Caco-2 (cell line): ENCODE data around the gene HNRNPM. TPM values are rescaled to one million over a fixed set of nuclear protein-coding genes. Genes with fewer than 3 reads are reported as not detected.

Experiments used
- BruUV-seq: library from RNA; stranded (reverse); fragments of 400-500 nt; replicated peaks from 2 replicates; lab custom pipeline; 2021; lab: Mats Ljungman, UMichigan
- CTCF ChIA-PET: fragments of 300-600 bp; sonication (Branson Sonifier 250); formaldehyde crosslinking; loops from one replicate; lab custom pipeline; 2022; ENCODE audit warnings: antibody characterized with exemption; lab: Charles Lee
- POLR2A ChIA-PET: fragments of 300-600 bp; sonication (Branson Sonifier 250); formaldehyde crosslinking; loops from one replicate; lab custom pipeline; 2022; ENCODE audit warnings: antibody characterized with exemption; lab: Charles Lee
- DNase-seq, 2 experiments: peaks; one replicate each; pipeline versions ENCODE4 v3.0.0 to v3.0.0-alpha.2; 2020 to 2022
- H3K27me3 ChIP-seq: replicated peaks from 2 replicates; pipeline ENCODE4 v1.6.0; 2011; ENCODE audit warnings: low read length; ENCODE audit not compliant: control insufficient read depth, insufficient read depth
- H3K36me3 ChIP-seq: 2 replicates; pipeline ENCODE4 v1.5.1; 2011; ENCODE audit warnings: low read length; ENCODE audit not compliant: control insufficient read depth, insufficient read depth
- H3K4me1 ChIP-seq: fragments of 250-450 bp; sonication (Bioruptor Pico); 2 replicates; pipeline ENCODE4 v1.5.1; 2020; ENCODE audit warnings: mild to moderate bottlenecking
- H3K4me3 ChIP-seq: 2 replicates; pipeline ENCODE4 v1.5.1; 2011; ENCODE audit warnings: low read depth, mild to moderate bottlenecking, control low read depth, low read length
- H3K9me3 ChIP-seq: fragments of 250-450 bp; sonication (Bioruptor Pico); 2 replicates; pipeline ENCODE4 v1.5.1; 2020; ENCODE audit warnings: mild to moderate bottlenecking, moderate library complexity
- H3K27ac Mint-ChIP-seq: one replicate; pipeline ENCODE4 v1.8.0; 2022; ENCODE audit warnings: mixed read lengths; ENCODE audit not compliant: unreplicated experiment
- H3K27me3 Mint-ChIP-seq: one replicate; pipeline ENCODE4 v1.8.0; 2022; ENCODE audit warnings: mixed read lengths; ENCODE audit not compliant: insufficient read depth, unreplicated experiment
- H3K36me3 Mint-ChIP-seq: one replicate; pipeline ENCODE4 v1.8.0; 2022; ENCODE audit warnings: mild to moderate bottlenecking, mixed read lengths; ENCODE audit not compliant: insufficient read depth, unreplicated experiment
- H3K4me1 Mint-ChIP-seq: one replicate; pipeline ENCODE4 v1.8.0; 2022; ENCODE audit warnings: low read depth, mixed read lengths; ENCODE audit not compliant: unreplicated experiment
- H3K4me3 Mint-ChIP-seq: one replicate; pipeline ENCODE4 v1.8.0; 2022; ENCODE audit warnings: mild to moderate bottlenecking, moderate library complexity, mixed read lengths; ENCODE audit not compliant: unreplicated experiment
- H3K9me3 Mint-ChIP-seq: one replicate; pipeline ENCODE4 v1.8.0; 2022; ENCODE audit warnings: mixed read lengths; ENCODE audit not compliant: unreplicated experiment
- CTCF ChIP-seq, 2 experiments: fragments of 200-600 bp in 1 of 2; IDR thresholded peaks; 1 replicate in 1 of 2; 2 replicates in 1 of 2; pipeline versions ENCODE4 v1.5.1 to v1.8.0; 2011 to 2022; ENCODE audit warnings: antibody characterized with exemption in 1 of 2, control low read depth in 1 of 2, inconsistent platforms in 1 of 2, low read depth in 1 of 2, low read length in 1 of 2, mild to moderate bottlenecking in 1 of 2, moderate library complexity in 1 of 2; ENCODE audit not compliant: insufficient read depth in 1 of 2, severe bottlenecking in 1 of 2, unreplicated experiment in 1 of 2
- intact Hi-C: fragments of 100-400 bp; cut with micrococcal nuclease; formaldehyde crosslinking; loops from one replicate; pipeline ENCODE4 v1.10.0; 2022; ENCODE audit not compliant: unreplicated experiment
- total RNA-seq: library from RNA; stranded (reverse); gene quantifications from 2 replicates; pipeline ENCODE4 v1.2.3, GENCODE V29; 2022

The HNRNPM gene
- total RNA-seq, 1 experiment from 2014 or later, result 271 TPM

DNA sequence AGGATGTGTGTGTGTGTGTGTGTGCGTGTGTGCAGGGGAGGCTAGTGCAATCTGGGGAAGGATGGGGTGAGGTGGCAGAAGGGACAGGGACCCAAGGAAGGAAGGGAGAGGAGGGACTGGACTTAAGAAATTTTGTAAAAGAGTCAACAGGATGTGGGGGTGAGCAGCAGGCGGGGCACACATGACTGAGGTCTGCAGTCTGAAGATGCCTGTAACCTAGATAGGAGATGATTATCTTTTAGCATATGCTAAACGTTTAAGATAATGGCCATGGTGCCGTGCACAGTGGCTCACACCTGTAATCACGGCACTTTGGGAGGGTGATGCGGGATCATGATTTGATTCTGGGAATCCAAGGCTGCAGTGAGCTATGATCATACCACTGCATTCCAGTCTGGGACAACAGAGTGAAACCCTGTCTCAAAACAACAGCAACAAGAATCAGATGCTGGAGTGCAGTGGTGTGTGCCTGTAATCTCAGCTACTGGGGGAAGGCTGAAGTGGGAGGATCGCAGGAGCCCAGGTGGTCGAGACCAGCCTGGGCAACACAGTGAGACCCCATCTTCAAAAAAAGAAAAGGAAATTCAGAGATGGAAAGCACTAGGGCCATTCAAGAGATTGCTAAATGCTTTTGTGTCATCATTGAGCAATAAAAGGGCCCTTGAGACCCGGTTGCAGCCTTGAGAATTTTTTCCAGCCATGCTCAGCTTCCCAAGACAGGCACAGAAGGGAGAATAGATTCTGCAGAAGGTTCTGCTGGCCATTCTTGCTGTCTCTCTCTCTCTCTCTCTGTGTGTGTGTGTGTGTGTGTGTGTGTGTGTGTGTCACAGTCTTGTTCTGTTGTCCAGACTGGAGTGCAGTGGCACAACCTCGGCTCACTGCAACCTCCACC is 73.0 kb downstream of the HNRNPM start:
- no peak overlapping the region for H3K4me3 ChIP-seq
- no peaks in the 10 kb centered on the region for H3K27me3 Mint-ChIP-seq
- H3K4me1 ChIP-seq, result peaks cover 9% of the 10 kb centered on the region; the same call in 1 of the 2 replicates
- no peak for DNase-seq
- ChIA-PET POLR2A (no interaction called here), CTCF (interaction anchor here (0.6 kb wide), 1 partner anchor 125 kb away, joined by 3 read pairs; no protein-coding TSS in a partner anchor)
- no peaks in the 10 kb centered on the region for H3K4me1 Mint-ChIP-seq
- H3K36me3 Mint-ChIP-seq, result peaks cover 11% of the 10 kb centered on the region
- no peak for TF ChIP-seq CTCF (IDR thresholded peaks at IDR 0.05; ENCODE audit: insufficient read depth in 1 of 2, low read depth in 1 of 2, low read length in 1 of 2, severe bottlenecking in 1 of 2, unreplicated experiment in 1 of 2)
- no peaks in the 10 kb centered on the region for H3K9me3 Mint-ChIP-seq
- H3K9me3 ChIP-seq, result no peaks in the 10 kb centered on the region
- BruUV-seq, result no TSS peak
- no peaks in the 10 kb centered on the region for H3K27me3 ChIP-seq
- no peaks in the 10 kb centered on the region for H3K36me3 ChIP-seq
- H3K4me3 Mint-ChIP-seq, result no peak overlapping the region
- no peak overlapping the region for H3K27ac Mint-ChIP-seq
- intact Hi-C loops, result no loop called here

DNA sequence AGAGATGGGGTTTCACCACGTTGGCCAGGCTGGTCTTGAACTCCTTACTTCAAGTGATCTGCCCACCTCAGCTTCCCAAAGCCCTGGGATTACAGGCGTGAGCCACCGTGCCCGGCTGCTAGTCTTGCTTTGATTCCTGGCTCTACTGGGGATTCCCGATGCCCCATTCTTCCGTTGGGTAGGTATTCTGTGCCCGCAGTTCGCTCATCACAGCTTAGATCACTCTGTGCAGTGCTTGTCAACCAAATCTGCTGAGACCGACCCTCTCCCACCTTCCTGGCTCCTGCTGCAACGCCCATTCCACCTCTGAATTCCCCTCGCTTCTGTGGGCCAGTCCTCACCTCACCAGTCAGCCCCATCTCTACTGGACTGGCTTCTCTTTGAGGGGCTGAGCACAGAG is 73.8 kb downstream of the HNRNPM start:
- peaks cover 6% of the 10 kb centered on the region for H3K36me3 Mint-ChIP-seq
- intact Hi-C loops, result no loop called here
- H3K4me3 Mint-ChIP-seq, result no peak overlapping the region
- ChIA-PET CTCF (interaction anchor here (0.6 kb wide), 1 partner anchor 126 kb away, joined by 3 read pairs; no protein-coding TSS in a partner anchor), POLR2A (no interaction called here)
- TF ChIP-seq CTCF (IDR thresholded peaks at IDR 0.05; ENCODE audit: insufficient read depth in 1 of 2, low read depth in 1 of 2, low read length in 1 of 2, severe bottlenecking in 1 of 2, unreplicated experiment in 1 of 2), result no peak
- Histone ChIP-seq H3K4me1 (0 out of 2 replicates have a peak, but pooled peaks cover 5% of the 10 kb centered on the region), H3K27me3 (no peaks in the 10 kb centered on the region), H3K4me3 (no peak overlapping the region), H3K36me3 (no peaks in the 10 kb centered on the region), H3K9me3 (no peaks in the 10 kb centered on the region)
- no peaks in the 10 kb centered on the region for H3K4me1 Mint-ChIP-seq
- no peaks in the 10 kb centered on the region for H3K27me3 Mint-ChIP-seq
- no peaks in the 10 kb centered on the region for H3K9me3 Mint-ChIP-seq
- H3K27ac Mint-ChIP-seq, result no peak overlapping the region
- no TSS peak for BruUV-seq
- no peak for DNase-seq

GRCh38 chr19:8519388-8519787 is 74.6 kb downstream of the HNRNPM start:
- H3K27me3 ChIP-seq, result no peaks in the 10 kb centered on the region
- 0 out of 2 replicates have a peak, but pooled peaks cover 4% of the 10 kb centered on the region for H3K4me1 ChIP-seq
- H3K36me3 ChIP-seq, result no peaks in the 10 kb centered on the region
- no peaks in the 10 kb centered on the region for H3K27me3 Mint-ChIP-seq
- ChIA-PET POLR2A (no interaction called here), CTCF (no interaction called here)
- no peaks in the 10 kb centered on the region for H3K4me1 Mint-ChIP-seq
- no TSS peak for BruUV-seq
- H3K9me3 ChIP-seq, result no peaks in the 10 kb centered on the region
- intact Hi-C loops, result no loop called here
- no peak overlapping the region for H3K27ac Mint-ChIP-seq
- no peaks in the 10 kb centered on the region for H3K9me3 Mint-ChIP-seq
- no peak for TF ChIP-seq CTCF (IDR thresholded peaks at IDR 0.05; ENCODE audit: insufficient read depth in 1 of 2, low read depth in 1 of 2, low read length in 1 of 2, severe bottlenecking in 1 of 2, unreplicated experiment in 1 of 2)
- DNase-seq, result no peak
- no peaks in the 10 kb centered on the region for H3K36me3 Mint-ChIP-seq
- no peak overlapping the region for H3K4me3 ChIP-seq
- no peak overlapping the region for H3K4me3 Mint-ChIP-seq
